Stomach (tissue), 9 donors: Measurements from ENCODE around the gene HS3ST6. TPM values are rescaled to one million over a fixed set of nuclear protein-coding genes. Genes with fewer than 3 reads are reported as not detected.
A peak's percentile ranks its signal among the peaks of the same experiment; 100 is the strongest.

Experiments used
- DNase-seq, 2 donors: peaks; one replicate each; pipeline versions ENCODE4 v3.0.0 to v3.0.0-alpha.2; 2013 to 2019
- H3K27ac ChIP-seq, 5 donors: fragments of 200-600 bp in 4 of 5; sonication (generic) in 4 of 5; one replicate each; pipeline ENCODE4 v1.5.1; 2013 to 2019; ENCODE audit warnings: mild to moderate bottlenecking in 1 of 5, moderate library complexity in 1 of 5
- H3K27me3 ChIP-seq, 3 donors: fragments of 200-600 bp; sonication (generic); one replicate each; pipeline ENCODE4 v1.5.1; 2017 to 2019; ENCODE audit warnings: mixed run types in 1 of 3
- H3K36me3 ChIP-seq, 4 donors: fragments of 200-600 bp; sonication (generic); 1 replicate in 3 of 4; 2 replicates in 1 of 4; pipeline ENCODE4 v1.5.1; 2016 to 2019
- H3K4me1 ChIP-seq, 4 donors: fragments of 200-600 bp; sonication (generic); one replicate each; pipeline ENCODE4 v1.5.1; 2016 to 2019
- H3K4me3 ChIP-seq, 4 donors: fragments of 200-600 bp; sonication (generic) in 3 of 4; one replicate each; pipeline ENCODE4 v1.5.1; 2016 to 2019; ENCODE audit warnings: mild to moderate bottlenecking in 1 of 4
- H3K9me3 ChIP-seq, 4 donors: fragments of 200-600 bp; sonication (generic); one replicate each; pipeline ENCODE4 v1.5.1; 2016 to 2019
- EP300 ChIP-seq: sonication (generic); formaldehyde crosslinking; IDR thresholded peaks from one replicate; pipeline ENCODE4 v1.6.1; 2017; ENCODE audit warnings: antibody characterized with exemption
- POLR2A ChIP-seq, 4 donors: fragments of 450-650 bp; IDR thresholded peaks; one replicate each; pipeline ENCODE4 v1.6.1; 2016; ENCODE audit warnings: antibody characterized with exemption in 4 of 4, control low read depth in 2 of 4, mild to moderate bottlenecking in 1 of 4, moderate library complexity in 1 of 4
- POLR2AphosphoS5 ChIP-seq, 3 donors: sonication (generic); formaldehyde crosslinking; IDR thresholded peaks; one replicate each; pipeline ENCODE4 v1.6.1; 2016; ENCODE audit warnings: antibody characterized with exemption in 3 of 3
- WGBS, 5 donors: extraction: QIAGEN DNeasy Blood & Tissue Kit in 3 of 5; methylation state at CpG; one replicate each; pipeline versions ENCODE4 v1.1.5 to v1.1.7; 2013 to 2018; 5-methylcytosine and 5-hydroxymethylcytosine counted together
- intact Hi-C: fragments of 100-400 bp; cut with DNase I; formaldehyde crosslinking; loops from one replicate; pipeline ENCODE4 v1.15.1; 2023; ENCODE audit warnings: low total_unique reads
- polyA plus RNA-seq, 3 donors: library from polyadenylated mRNA; stranded (reverse); fragments of 200-250 nt; gene quantifications; one replicate each; pipeline ENCODE4 v1.2.3, GENCODE V29; 2013
- total RNA-seq, 5 donors: library from RNA; depleted of rRNA; stranded (reverse); fragments of >200 nt; gene quantifications; one replicate each; pipeline versions ENCODE4 v1.1.0 to v1.2.3, GENCODE V29; 2014 to 2016
- TF ChIP-seq, protein P1 (sequence below), 7 experiments: fragments of 450-650 bp in 4 of 7; fragments of 200-600 bp in 3 of 7; sonication (generic) in 3 of 7; IDR thresholded peaks; one replicate each; pipeline ENCODE4 v1.5.1; 2016 to 2019; ENCODE audit warnings: antibody characterized with exemption in 7 of 7, control low read depth in 2 of 7, mild to moderate bottlenecking in 1 of 7
- donor health status: healthy with polysubstance abuse.
- donor health status: Bipolar disorder and iron deficiency.
- donor health status: healthy.

Gene HS3ST6
- total and polyA plus RNA-seq, 8 donors = 1.6 TPM; not detected in 7

DNA sequence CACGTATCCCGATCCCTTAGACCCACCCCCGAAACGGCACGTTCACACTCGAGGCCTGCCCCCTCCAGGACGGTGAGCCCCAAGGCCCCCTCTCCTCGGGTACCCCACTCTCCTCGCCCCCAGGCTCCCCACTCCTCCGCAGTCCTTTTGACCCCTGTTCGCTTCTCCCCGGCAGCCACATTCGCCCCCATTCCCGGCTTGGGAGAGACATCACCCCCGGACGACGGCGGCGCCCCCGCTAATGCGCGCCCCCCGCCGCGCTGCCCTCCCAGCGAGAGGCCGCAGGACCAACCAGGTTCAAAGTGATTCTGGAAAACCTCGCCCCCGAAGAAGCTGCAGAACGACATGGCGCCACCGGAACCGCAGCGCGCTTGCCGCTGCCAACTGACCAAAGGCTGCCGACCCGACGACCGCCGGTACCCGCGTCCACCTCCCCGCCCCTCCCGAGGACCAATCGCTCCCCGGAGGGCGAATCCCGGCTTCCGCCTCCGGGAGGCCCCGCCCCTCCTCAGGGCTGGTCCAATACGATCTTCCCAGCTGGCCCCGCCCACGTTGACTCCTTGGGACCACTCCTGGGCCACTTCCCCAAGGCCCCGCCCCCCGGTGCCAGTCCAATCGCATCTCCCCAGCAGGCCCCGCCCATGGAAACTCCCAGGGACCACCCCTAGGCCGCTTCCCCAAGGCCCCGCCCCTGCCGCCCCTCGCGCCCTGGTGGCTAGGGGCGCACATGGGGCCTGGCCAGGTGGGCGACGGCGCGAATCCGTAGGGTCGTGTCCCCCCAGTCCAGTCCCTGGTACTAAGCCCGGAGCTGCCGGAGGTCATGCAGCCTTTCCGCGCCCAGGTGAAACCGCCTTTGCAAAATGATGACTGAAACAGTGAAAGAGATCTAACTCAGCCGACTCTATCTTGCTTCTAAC, 24.9 kb upstream of the HS3ST6 start, which contains the start of gene MSRB1:
MSRB1 (minus strand) TSS at position 390 of the 917 bp plus-strand sequence; CDS start at position 347, 43 bp downstream.
- peak within 1 kb of the TSS; percentile 78 to 91 (median 88) for H3K27ac ChIP-seq
- H3K36me3 ChIP-seq = peaks cover 27 to 32% (median 32%) of the 10 kb centered on the region in 4 donors
- H3K9me3 ChIP-seq = no peaks in the 10 kb centered on the region
- H3K4me3 ChIP-seq = peak within 1 kb of the TSS; percentile 74 to 94 (median 86)
- DNase-seq = peak; percentile 100
- peaks cover 19 to 45% (median 29%) of the 10 kb centered on the region in 4 donors for H3K4me1 ChIP-seq
- TF ChIP-seq, protein P1, sequence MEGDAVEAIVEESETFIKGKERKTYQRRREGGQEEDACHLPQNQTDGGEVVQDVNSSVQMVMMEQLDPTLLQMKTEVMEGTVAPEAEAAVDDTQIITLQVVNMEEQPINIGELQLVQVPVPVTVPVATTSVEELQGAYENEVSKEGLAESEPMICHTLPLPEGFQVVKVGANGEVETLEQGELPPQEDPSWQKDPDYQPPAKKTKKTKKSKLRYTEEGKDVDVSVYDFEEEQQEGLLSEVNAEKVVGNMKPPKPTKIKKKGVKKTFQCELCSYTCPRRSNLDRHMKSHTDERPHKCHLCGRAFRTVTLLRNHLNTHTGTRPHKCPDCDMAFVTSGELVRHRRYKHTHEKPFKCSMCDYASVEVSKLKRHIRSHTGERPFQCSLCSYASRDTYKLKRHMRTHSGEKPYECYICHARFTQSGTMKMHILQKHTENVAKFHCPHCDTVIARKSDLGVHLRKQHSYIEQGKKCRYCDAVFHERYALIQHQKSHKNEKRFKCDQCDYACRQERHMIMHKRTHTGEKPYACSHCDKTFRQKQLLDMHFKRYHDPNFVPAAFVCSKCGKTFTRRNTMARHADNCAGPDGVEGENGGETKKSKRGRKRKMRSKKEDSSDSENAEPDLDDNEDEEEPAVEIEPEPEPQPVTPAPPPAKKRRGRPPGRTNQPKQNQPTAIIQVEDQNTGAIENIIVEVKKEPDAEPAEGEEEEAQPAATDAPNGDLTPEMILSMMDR (IDR thresholded peaks at IDR 0.05) = no peak
- TF ChIP-seq POLR2A (IDR thresholded peaks at IDR 0.05) (peak in 2 of 4 donors; percentile 52 to 89), POLR2AphosphoS5 (IDR thresholded peaks at IDR 0.05) (peak; percentile 93 to 98 (median 96))
- no peaks in the 10 kb centered on the region for H3K27me3 ChIP-seq
- 1 to 2% (median 1%) methylated on average over 30 to 77 of the region's 77 CpGs for WGBS, 5 donors
- intact Hi-C loops = no loop called here

DNA sequence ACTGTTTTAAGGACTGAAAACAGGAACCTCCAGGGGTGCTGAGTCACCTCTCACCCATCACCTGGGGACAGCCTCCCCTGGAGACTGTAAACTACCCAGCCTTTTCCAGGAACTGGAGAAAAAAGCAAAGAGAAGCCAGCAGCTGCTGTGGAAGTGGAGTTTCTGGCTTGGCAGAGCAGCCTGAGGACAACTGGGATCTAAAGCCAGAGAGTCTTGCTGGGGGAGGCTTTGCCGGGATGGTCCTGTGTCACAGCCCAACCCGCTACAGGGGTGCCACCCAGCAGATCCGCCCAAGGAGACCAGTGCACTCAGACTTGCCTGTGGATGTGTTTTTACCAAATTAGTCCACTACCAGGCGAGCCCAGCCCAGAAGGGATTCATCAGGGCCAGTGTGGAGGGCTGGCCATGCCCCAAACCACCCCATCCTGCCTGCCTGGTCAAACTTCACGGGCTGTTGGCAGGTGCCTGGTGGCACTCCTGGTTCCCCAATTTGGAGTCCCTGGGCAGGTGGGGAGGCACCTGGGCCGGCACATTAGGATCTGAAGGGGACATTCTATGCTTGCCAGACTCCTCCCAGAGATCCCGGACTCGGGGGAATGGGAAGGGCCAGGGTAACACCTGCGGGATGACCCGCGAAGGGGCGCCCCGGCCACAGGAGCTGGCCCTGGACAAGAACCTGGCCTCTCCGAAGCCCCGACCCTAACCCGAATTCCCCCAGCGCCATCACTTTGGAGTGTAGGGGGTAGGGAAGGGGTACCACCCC, 24.0 kb upstream of the HS3ST6 start:
- H3K9me3 ChIP-seq = no peaks in the 10 kb centered on the region
- peak overlapping the region; percentile 69 to 91 (median 88) for H3K27ac ChIP-seq
- H3K4me1 ChIP-seq = peaks cover 19 to 45% (median 29%) of the 10 kb centered on the region in 4 donors
- TF ChIP-seq POLR2A (IDR thresholded peaks at IDR 0.05) (no peak), EP300 (no peak), POLR2AphosphoS5 (IDR thresholded peaks at IDR 0.05) (no peak)
- TF ChIP-seq, protein P1 (IDR thresholded peaks at IDR 0.05) = no peak
- intact Hi-C loops = no loop called here
- H3K4me3 ChIP-seq = peak overlapping the region; percentile 74 to 94 (median 86)
- WGBS, 5 donors = 10 to 15% (median 12%) methylated on average over 14 to 17 of the region's 17 CpGs
- peaks cover 30 to 41% (median 40%) of the 10 kb centered on the region in 4 donors for H3K36me3 ChIP-seq
- DNase-seq = peak in 1 of 2 donors; percentile 49
- no peaks in the 10 kb centered on the region for H3K27me3 ChIP-seq

DNA sequence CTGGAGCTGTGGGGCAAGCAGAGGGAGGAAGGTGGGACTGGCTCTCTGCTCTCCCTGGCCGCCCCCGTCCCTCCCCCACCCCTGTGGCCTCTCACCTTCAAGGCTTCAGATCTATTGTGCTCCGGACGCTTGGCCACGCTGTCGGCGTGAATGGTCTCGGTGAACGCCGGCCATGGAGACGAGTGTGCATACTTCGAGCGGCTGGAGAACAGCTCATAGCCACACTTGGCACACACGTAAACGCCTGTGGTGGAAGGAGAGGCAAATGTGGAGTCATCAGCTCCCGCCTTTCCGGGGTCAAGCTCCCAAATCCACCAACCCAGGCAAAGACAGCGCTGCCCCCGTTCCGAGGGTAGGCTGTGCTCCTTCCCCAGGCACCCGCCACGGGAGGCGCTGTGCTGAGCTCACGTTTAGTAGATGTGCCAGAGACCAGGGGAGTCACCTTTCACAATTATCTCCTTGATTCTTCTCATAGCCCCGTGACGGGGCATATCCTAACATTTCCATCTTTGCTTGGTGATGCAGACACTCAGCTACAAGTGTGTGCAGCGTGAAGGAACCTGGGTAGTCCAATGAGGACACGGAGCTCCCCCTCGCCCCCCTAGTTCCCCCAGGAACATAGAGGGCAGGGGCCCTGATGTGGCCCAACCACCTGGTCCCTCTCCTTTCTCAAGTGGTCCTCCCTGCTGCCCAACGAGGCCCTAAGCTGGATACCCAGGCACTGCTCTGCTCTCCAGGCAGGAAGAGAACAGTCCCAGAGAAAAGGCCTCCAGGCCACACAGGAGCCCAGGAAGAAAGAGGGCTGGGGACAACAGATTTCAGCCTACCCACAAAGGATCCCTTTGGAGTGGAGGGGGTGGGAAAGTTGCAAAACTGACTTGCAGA, 23.2 kb upstream of the HS3ST6 start:
- intact Hi-C loops = no loop called here
- peaks cover 30 to 47% (median 46%) of the 10 kb centered on the region in 4 donors for H3K36me3 ChIP-seq
- H3K4me1 ChIP-seq = peaks cover 19 to 45% (median 29%) of the 10 kb centered on the region in 4 donors
- H3K9me3 ChIP-seq = no peaks in the 10 kb centered on the region
- no peaks in the 10 kb centered on the region for H3K27me3 ChIP-seq
- H3K27ac ChIP-seq = peak overlapping the region in 4 of 5 donors; percentile 78 to 91 (median 90)
- 78 to 88% (median 85%) methylated on average over 22 to 30 of the region's 30 CpGs for WGBS, 5 donors
- DNase-seq = no peak
- peak overlapping the region; percentile 74 to 94 (median 86) for H3K4me3 ChIP-seq
- TF ChIP-seq, protein P1 (IDR thresholded peaks at IDR 0.05) = no peak
- no peak for TF ChIP-seq POLR2AphosphoS5 (IDR thresholded peaks at IDR 0.05)
- TF ChIP-seq POLR2A (IDR thresholded peaks at IDR 0.05) = no peak
- no peak for TF ChIP-seq EP300
